Lower lobe of right lung (tissue), 2 donors: ENCODE data around the gene GALP. TPM values are rescaled to one million over a fixed set of nuclear protein-coding genes. Genes with fewer than 3 reads are reported as not detected.
"Not testable (repeated sequence)": the region's sequence is repeated elsewhere in the genome, so short reads cannot be mapped to it uniquely, and the experiment has no call there.

Source experiments
- ATAC-seq, 2 donors: fragments of 200-7000 bp; cut with Tn5 transposase; one replicate each; pipeline ENCODE4 v1.9.1; 2020 to 2022; ENCODE audit warnings: mild to moderate bottlenecking in 2 of 2, moderate library complexity in 2 of 2
- DNase-seq: peaks from one replicate; pipeline ENCODE4 v3.0.0-alpha.2; 2020
- H3K27ac ChIP-seq: fragments of 200-600 bp; one replicate; pipeline ENCODE4 v1.8.0; 2022
- H3K27me3 ChIP-seq: fragments of 200-600 bp; one replicate; pipeline ENCODE4 v1.8.0; 2022; ENCODE audit warnings: low read depth
- H3K36me3 ChIP-seq: fragments of 200-600 bp; one replicate; pipeline ENCODE4 v1.8.0; 2022; ENCODE audit warnings: mild to moderate bottlenecking
- H3K4me1 ChIP-seq: fragments of 200-600 bp; one replicate; pipeline ENCODE4 v1.8.0; 2022
- H3K4me3 ChIP-seq: fragments of 200-600 bp; one replicate; pipeline ENCODE4 v1.8.0; 2022; ENCODE audit warnings: mild to moderate bottlenecking
- H3K9me3 ChIP-seq: fragments of 200-600 bp; one replicate; pipeline ENCODE4 v1.8.0; 2022
- CTCF ChIP-seq: fragments of 200-600 bp; IDR thresholded peaks from one replicate; pipeline ENCODE4 v1.8.0; 2022; ENCODE audit warnings: antibody characterized with exemption, mild to moderate bottlenecking
- intact Hi-C: fragments of 100-400 bp; cut with DNase I; formaldehyde crosslinking; loops from one replicate; pipeline ENCODE4 v1.11.0; 2022
- long read RNA-seq: library from polyadenylated mRNA; unstranded; transcript quantifications from one replicate; pipeline ENCODE4 v2.0.0, GENCODE V29; 2021
- total RNA-seq: library from RNA; stranded (reverse); fragmentation: NEBNext Ultra II Directional; extraction: Animal tissue kit (Norgen Biotek cat#: 25700); gene quantifications from one replicate; pipeline ENCODE4 v1.2.1, GENCODE V29; 2021
- donor health status: DM: no; HTN: yes; CAD: no; lungs with severe emphysema.

The GALP gene
- not detected for total RNA-seq
- long read RNA-seq = 0 reads

DNA sequence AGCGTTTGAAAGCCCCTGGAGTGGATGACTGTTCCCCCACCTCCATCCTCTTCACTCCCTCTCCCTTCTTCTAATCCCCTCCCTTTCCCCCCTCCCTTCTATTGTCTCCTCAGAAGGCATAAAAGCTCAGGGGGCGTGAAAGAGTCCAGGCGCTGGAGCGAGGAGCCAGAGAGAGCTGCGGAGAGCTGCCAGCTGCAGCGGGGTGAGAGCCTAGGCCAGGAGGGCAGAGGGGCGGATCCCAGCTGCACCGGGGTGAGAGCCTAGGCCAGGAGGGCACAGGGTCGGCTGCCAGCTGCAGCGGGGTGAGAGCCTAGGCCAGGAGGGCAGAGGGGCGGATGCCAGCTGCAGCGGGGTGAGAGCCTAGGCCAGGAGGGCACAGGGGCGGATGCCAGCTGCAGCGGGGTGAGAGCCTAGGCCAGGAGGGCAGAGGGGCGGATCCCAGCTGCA, at the start of gene GALP:
GALP (plus strand) TSS at position 148 of the 447 bp plus-strand sequence. CDS start 1,101 bp downstream, outside the sequence.
- H3K4me1 ChIP-seq, DNase-seq, H3K4me3 ChIP-seq, H3K9me3 ChIP-seq, ATAC-seq, H3K27ac ChIP-seq, H3K36me3 ChIP-seq, intact Hi-C loops: not testable (repeated sequence)
- peaks cover 13% of the 10 kb centered on the region for H3K27me3 ChIP-seq

GRCh38 chr19:56126983-56127780, 48.6 kb upstream of the GALP start:
- intact Hi-C loops = no loop called here

GRCh38 chr19:56130006-56130405, 45.8 kb upstream of the GALP start:
- Histone ChIP-seq H3K9me3 (no peaks in the 10 kb centered on the region), H3K36me3 (no peaks in the 10 kb centered on the region), H3K27ac (no peak overlapping the region), H3K27me3 (no peaks in the 10 kb centered on the region), H3K4me3 (no peak overlapping the region), H3K4me1 (no peaks in the 10 kb centered on the region)
- intact Hi-C loops = no loop called here
- no peak for TF ChIP-seq CTCF
- ATAC-seq (no peak), DNase-seq (no peak)

More at GRCh38 chr19:56126983-56127780, 48.6 kb upstream of the GALP start:
- no peaks in the 10 kb centered on the region for H3K27me3 ChIP-seq
- DNase-seq = no peak
- H3K4me3 ChIP-seq = no peak overlapping the region
- H3K9me3 ChIP-seq = no peaks in the 10 kb centered on the region
- no peak for TF ChIP-seq CTCF
- H3K36me3 ChIP-seq = no peaks in the 10 kb centered on the region
- no peak for ATAC-seq
- no peak overlapping the region for H3K27ac ChIP-seq
- no peaks in the 10 kb centered on the region for H3K4me1 ChIP-seq

- Histone ChIP-seq H3K4me1 (no peaks in the 10 kb centered on the region), H3K27me3 (no peaks in the 10 kb centered on the region), H3K9me3 (no peaks in the 10 kb centered on the region), H3K36me3 (no peaks in the 10 kb centered on the region), H3K27ac (peak overlapping the region; percentile 73), H3K4me3 (no peak overlapping the region)
- DNase-seq (no peak), ATAC-seq (no peak)
- intact Hi-C loops = no loop called here
- no peak for TF ChIP-seq CTCF
These were observed 44.2 kb upstream of the GALP start for GRCh38 chr19:56131651-56132050.

DNA sequence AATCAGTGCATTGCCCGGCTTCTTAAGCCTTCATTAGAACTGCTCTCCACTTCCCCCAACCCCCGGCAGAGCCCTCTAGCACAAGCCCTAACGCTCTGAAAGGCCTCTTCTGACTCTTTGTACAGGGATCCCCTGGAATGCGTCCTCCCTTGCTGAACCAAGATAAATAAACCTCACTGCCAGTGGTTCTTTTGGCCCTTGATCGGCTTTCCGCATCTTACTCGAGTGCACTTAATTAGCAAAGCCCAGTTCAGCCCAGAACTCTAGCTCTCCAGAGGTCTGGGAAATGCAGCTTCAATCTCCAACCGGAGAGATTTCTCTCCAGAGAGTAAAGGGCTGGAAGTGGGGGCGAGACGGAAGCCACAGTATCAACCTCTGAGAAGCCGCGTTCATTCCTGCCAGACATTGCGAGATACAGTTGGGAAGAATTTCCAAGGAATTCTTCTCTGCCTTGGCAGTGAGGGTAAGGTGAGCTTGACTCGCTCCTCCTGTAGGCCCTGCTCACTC, 43.4 kb upstream of the GALP start:
- Histone ChIP-seq H3K27ac (peak overlapping the region; percentile 73), H3K36me3 (no peaks in the 10 kb centered on the region), H3K27me3 (no peaks in the 10 kb centered on the region), H3K4me3 (peak overlapping the region; percentile 32), H3K9me3 (no peaks in the 10 kb centered on the region), H3K4me1 (peaks cover 4% of the 10 kb centered on the region)
- ATAC-seq = peak; percentile 83 to 92
- intact Hi-C loops = no loop called here
- TF ChIP-seq CTCF = no peak
- peak; percentile 69 for DNase-seq
